Measurements from ENCODE around the gene UBE3B. TPM values are rescaled to one million over a fixed set of nuclear protein-coding genes. Genes with fewer than 3 reads are reported as not detected.

The UBE3B gene
- total and polyA plus RNA-seq, 9 donors = 12.1 to 53.4 (median 33.2) TPM

DNA sequence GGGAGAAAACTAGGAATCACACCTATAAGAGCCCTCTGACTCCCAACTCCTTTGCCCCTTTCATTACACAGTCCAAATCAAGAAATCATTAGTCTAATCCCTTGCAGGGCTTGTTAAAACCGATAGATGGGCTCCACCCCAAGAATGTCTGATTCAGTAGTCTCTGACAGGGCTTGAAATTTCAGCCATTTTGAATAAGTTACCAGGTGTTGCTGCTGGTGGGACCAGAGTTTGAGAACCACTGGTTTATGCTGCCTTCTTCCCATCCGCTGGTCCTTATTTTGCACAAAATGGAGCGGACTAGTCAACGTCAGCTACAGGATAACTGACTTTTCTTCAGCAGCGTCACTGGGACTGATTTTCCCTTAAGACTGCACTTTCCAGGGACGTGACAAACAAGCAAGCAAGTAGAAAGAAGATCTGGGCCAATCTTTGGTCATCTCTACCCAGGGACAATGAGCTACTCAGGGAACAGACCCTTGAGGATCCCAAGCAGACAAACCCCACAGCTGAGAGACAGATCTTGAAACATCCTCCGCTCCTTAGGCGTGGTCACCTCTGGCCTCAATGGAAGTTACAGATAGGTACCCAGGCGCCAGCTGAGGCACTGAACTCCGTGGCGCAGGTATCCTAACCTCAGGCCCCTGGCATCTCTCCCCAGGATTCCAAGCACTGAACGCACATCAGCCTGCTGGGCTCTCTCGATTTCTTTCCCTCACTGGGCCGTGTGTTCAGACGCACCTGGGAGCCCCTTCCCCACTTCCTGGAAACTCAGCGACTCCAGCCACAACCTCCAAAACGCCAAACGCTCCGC lies 1.2 kb upstream of the UBE3B start:
- no peak for TF ChIP-seq POLR2A (IDR thresholded peaks at IDR 0.05)
- no peak for TF ChIP-seq EP300 (IDR thresholded peaks at IDR 0.05)
- TF ChIP-seq, protein P1, sequence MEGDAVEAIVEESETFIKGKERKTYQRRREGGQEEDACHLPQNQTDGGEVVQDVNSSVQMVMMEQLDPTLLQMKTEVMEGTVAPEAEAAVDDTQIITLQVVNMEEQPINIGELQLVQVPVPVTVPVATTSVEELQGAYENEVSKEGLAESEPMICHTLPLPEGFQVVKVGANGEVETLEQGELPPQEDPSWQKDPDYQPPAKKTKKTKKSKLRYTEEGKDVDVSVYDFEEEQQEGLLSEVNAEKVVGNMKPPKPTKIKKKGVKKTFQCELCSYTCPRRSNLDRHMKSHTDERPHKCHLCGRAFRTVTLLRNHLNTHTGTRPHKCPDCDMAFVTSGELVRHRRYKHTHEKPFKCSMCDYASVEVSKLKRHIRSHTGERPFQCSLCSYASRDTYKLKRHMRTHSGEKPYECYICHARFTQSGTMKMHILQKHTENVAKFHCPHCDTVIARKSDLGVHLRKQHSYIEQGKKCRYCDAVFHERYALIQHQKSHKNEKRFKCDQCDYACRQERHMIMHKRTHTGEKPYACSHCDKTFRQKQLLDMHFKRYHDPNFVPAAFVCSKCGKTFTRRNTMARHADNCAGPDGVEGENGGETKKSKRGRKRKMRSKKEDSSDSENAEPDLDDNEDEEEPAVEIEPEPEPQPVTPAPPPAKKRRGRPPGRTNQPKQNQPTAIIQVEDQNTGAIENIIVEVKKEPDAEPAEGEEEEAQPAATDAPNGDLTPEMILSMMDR (IDR thresholded peaks at IDR 0.05) = no peak
- WGBS, 3 donors = 9 to 12% (median 10%) methylated on average over 19 of the region's 19 CpGs

DNA sequence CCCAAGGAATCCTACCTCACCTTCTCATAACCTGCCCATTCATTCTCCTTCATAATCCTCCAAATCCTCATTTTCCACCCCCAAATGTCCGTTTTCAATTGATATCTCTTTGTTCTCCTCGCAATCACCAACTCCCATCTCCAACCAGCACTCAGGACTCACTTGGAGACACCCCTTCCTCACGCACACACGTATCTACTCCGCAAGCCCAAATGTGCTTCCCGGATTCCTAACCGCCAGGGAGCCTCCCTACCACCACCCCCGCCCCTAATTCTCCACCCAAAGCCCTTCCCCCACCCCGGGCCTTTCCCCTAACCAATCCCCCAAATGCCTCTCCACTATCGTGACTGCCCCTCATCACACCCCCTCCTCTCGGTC lies 638 bp upstream of the UBE3B start:
- TF ChIP-seq POLR2A (IDR thresholded peaks at IDR 0.05) (no peak), EP300 (IDR thresholded peaks at IDR 0.05) (no peak)
- TF ChIP-seq, protein P1 (IDR thresholded peaks at IDR 0.05) = no peak
- Histone ChIP-seq H3K27me3 (no peaks in the 10 kb centered on the region), H3K9me3 (no peaks in the 10 kb centered on the region), H3K36me3 (no peaks in the 10 kb centered on the region), H3K4me1 (ENCODE audit: insufficient read depth) (peaks cover 9% of the 10 kb centered on the region), H3K4me3 (peak overlapping the region; percentile 97), H3K27ac (no peak overlapping the region)
- DNase-seq = no peak
- intact Hi-C loops (cut with DNase I) = loop anchor here in 1 of 4 donors (5.0 kb wide), 1 partner anchor 39 kb away; no protein-coding TSS in a partner anchor
- 0 to 1% (median 1%) methylated on average over 11 of the region's 11 CpGs for WGBS, 3 donors

More for the DNA sequence above, 1.2 kb upstream of the UBE3B start:
- Histone ChIP-seq H3K27me3 (no peaks in the 10 kb centered on the region), H3K4me1 (ENCODE audit: insufficient read depth) (peaks cover 9% of the 10 kb centered on the region), H3K4me3 (peak overlapping the region; percentile 97), H3K9me3 (no peaks in the 10 kb centered on the region), H3K36me3 (no peaks in the 10 kb centered on the region), H3K27ac (no peak overlapping the region)
- DNase-seq = no peak
- intact Hi-C loops (cut with DNase I) = loop anchor here in 1 of 4 donors (5.0 kb wide), 1 partner anchor 39 kb away; no protein-coding TSS in a partner anchor

DNA sequence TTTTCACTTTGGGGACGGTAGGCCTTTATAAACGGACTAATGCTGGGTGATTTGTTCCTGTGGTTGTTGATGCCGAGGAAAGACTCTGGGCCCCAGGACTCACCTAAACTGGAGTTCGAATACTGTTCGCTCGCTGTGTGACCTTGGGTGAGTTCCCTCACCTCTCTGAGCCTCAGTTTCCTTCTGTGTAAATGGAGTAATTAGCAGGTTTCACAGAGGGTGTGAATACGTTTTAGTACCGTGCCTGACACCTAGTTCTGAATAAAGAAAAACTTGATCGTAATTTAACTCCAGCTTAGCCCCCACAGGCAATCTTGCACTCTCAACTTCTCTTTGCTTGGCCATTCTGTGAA lies 505 bp downstream of the UBE3B start:
- no peaks in the 10 kb centered on the region for H3K9me3 ChIP-seq
- TF ChIP-seq, protein P1 (IDR thresholded peaks at IDR 0.05) = no peak
- no peak for TF ChIP-seq EP300 (IDR thresholded peaks at IDR 0.05)
- TF ChIP-seq POLR2A (IDR thresholded peaks at IDR 0.05) = no peak
- 0 to 4% (median 2%) methylated on average over 9 of the region's 9 CpGs for WGBS, 3 donors
- DNase-seq = no peak
- no peaks in the 10 kb centered on the region for H3K27me3 ChIP-seq
- peak overlapping the region; percentile 97 for H3K4me3 ChIP-seq
- no peaks in the 10 kb centered on the region for H3K36me3 ChIP-seq
- H3K4me1 ChIP-seq (ENCODE audit: insufficient read depth) = peaks cover 9% of the 10 kb centered on the region
- intact Hi-C loops (cut with DNase I) = loop anchor here in 1 of 4 donors (5.0 kb wide), 1 partner anchor 41 kb away; no protein-coding TSS in a partner anchor
- peak overlapping the region; percentile 90 to 91 for H3K27ac ChIP-seq

DNA sequence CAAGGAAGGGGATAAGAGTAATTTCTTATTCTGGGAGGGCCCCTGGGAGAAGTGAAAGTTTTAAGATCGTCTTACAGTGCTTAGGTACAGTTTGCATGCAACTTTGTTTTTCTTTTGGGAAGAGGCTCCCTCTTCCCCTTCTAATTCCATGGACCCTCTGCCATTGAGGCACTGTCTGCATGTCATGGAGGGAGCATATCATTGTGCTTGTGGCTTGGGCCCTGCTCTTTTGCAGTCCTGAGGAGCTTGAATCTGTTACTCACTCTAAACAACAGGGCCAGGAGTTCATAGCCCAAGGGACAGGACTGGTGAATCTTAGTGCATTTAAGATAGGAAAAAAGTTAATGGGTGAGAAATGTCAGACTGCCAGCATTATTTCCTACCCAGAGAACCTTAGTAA lies 2.3 kb downstream of the UBE3B start:
- no peaks in the 10 kb centered on the region for H3K9me3 ChIP-seq
- H3K4me1 ChIP-seq (ENCODE audit: insufficient read depth) = peaks cover 9% of the 10 kb centered on the region
- 59 to 74% (median 60%) methylated on average over 1 of the region's 1 CpG for WGBS, 3 donors
- no peak for TF ChIP-seq POLR2A (IDR thresholded peaks at IDR 0.05)
- no peak for TF ChIP-seq EP300 (IDR thresholded peaks at IDR 0.05)
- TF ChIP-seq, protein P1 (IDR thresholded peaks at IDR 0.05) = no peak
- DNase-seq = no peak
- H3K36me3 ChIP-seq = no peaks in the 10 kb centered on the region
- intact Hi-C loops (cut with DNase I) = loop anchor here in 1 of 4 donors (5.0 kb wide), 1 partner anchor 42 kb away; no protein-coding TSS in a partner anchor
- no peak overlapping the region for H3K27ac ChIP-seq
- H3K4me3 ChIP-seq = no peak overlapping the region
- H3K27me3 ChIP-seq = no peaks in the 10 kb centered on the region
